Measurements from ENCODE around the gene MINDY2. TPM values are rescaled to one million over a fixed set of nuclear protein-coding genes. Genes with fewer than 3 reads are reported as not detected.

Gene MINDY2, protein sequence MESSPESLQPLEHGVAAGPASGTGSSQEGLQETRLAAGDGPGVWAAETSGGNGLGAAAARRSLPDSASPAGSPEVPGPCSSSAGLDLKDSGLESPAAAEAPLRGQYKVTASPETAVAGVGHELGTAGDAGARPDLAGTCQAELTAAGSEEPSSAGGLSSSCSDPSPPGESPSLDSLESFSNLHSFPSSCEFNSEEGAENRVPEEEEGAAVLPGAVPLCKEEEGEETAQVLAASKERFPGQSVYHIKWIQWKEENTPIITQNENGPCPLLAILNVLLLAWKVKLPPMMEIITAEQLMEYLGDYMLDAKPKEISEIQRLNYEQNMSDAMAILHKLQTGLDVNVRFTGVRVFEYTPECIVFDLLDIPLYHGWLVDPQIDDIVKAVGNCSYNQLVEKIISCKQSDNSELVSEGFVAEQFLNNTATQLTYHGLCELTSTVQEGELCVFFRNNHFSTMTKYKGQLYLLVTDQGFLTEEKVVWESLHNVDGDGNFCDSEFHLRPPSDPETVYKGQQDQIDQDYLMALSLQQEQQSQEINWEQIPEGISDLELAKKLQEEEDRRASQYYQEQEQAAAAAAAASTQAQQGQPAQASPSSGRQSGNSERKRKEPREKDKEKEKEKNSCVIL
- 37.2 TPM for total RNA-seq
- long read RNA-seq, full-length matches to known transcripts = 68 of 87 reads
- long read RNA-seq, partial matches to known transcripts = 11 of 87 reads
- long read RNA-seq, other reads (novel, unspliced or antisense) = 8 of 87 reads

DNA sequence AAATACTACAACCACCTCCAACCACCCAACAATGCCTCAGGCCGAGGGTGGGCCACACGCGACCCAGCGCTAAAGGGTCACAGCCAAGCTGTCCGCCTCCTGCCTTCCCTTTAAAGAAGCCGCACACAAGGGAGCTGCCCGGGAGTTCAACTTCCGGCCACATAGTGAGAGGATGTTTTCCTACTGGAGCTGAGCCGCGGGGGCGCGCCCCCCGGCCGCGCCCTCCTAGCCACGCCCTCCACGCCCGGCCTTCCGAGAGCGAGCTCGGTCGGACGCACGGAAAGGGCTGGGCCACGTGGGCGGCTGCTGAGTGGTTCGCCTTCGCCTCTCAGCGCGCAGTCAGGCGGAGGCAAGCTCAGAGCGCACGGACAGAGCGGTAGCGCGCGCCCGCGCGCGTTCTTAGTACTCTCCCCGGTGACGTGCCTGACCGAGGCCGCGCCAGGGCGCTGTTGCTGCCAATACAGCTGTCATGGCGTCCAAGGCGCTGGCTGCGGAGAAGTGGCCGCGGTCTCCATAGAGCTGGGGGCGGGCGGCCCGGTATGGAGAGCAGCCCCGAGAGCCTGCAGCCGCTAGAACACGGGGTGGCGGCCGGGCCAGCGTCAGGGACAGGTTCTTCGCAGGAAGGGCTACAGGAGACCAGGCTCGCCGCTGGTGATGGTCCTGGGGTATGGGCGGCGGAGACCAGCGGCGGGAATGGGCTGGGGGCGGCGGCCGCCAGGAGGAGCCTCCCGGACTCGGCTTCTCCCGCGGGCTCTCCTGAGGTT is at the start of gene MINDY2:
TSS of gene MINDY2 (plus strand) at position 446 of the 764 bp plus-strand sequence. CDS start at position 540, 94 bp downstream.
- DNase-seq (peak; percentile 99), ATAC-seq (peak; percentile 97)
- intact Hi-C loops (cut with micrococcal nuclease) = loop anchor here (10.0 kb wide), 1 partner anchor 496 kb away; no protein-coding TSS in a partner anchor

DNA sequence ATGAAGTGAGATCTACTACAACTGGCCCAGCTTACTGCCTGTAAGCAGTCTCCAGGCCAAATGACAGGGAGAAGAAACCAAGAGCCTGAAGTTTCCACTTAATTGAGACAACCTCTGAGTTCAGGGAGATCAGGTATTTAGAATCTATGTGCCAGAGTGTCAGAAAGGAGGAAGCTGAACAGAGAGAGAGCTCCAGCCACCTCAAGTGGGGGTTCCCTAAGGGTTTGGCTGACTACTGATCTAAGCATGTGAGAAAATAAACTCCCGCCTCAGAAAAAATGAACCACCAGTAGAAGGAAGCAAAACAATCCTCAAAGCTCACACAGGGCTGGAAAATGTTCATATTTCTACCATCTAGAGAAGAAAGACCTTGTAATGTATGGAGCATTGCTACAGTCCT is 46.6 kb upstream of the MINDY2 start:
- no peak for DNase-seq
- intact Hi-C loops (cut with micrococcal nuclease) = no loop called here
- ATAC-seq = peak; percentile 54

DNA sequence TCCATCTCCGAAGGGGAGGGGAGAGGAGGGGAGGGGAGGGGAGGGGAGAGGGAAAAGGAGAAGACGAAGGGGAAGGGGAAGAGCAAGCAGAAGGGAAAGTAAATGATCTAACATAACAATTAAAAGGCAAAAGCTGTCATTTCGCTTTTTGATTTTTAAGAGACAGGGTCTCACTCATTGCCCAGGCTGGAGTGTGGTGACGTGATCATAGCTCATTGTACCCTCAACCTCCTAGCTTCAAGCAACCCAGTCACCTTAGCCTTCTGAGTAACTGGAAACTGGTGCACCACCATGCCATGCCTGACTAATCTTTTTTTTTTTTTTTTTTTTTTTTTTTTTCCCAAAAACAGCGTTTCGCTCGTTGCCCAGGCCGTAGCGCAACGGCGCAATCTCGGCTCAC is 44.2 kb upstream of the MINDY2 start:
- DNase-seq (no peak), ATAC-seq (no peak)
- intact Hi-C loops (cut with micrococcal nuclease) = no loop called here

DNA sequence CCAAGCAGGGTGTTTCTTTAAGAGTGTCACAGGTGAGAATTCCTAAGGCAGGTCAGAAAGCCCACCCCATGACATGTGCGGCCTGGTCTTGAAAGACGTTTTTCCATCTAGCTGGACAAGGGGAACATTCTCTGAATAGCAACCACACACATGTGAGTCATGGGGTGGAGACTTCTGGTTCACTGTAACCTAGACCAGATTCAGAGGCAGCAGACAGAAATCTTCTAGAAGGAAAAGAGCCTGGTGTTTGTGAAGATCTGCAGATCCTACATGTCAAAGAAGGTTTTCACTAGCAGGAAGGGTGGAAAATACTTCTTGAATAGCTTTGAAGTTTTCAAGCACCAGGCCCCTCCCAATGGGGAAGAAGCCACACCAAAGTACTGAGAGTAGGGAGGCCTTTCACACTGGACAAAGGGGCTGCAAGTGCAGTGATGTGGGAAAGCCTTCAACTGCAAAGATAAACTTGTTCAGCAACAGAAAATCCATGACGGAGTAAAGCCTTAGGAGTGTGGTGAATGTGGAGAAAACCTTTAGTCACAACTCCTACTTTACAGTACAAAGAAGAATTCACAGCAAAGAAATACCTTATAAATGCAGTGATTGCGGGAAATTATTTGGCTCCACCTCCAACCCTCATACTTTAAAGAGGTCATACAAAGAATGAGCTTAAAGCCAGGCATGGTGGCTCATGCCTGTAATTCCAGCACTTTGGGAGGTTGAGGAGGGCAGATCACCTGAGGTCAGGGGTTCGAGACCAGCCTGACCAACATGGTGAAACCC is 39.2 kb upstream of the MINDY2 start:
- ATAC-seq (peak; percentile 72), DNase-seq (no peak)
- intact Hi-C loops (cut with micrococcal nuclease) = no loop called here

DNA sequence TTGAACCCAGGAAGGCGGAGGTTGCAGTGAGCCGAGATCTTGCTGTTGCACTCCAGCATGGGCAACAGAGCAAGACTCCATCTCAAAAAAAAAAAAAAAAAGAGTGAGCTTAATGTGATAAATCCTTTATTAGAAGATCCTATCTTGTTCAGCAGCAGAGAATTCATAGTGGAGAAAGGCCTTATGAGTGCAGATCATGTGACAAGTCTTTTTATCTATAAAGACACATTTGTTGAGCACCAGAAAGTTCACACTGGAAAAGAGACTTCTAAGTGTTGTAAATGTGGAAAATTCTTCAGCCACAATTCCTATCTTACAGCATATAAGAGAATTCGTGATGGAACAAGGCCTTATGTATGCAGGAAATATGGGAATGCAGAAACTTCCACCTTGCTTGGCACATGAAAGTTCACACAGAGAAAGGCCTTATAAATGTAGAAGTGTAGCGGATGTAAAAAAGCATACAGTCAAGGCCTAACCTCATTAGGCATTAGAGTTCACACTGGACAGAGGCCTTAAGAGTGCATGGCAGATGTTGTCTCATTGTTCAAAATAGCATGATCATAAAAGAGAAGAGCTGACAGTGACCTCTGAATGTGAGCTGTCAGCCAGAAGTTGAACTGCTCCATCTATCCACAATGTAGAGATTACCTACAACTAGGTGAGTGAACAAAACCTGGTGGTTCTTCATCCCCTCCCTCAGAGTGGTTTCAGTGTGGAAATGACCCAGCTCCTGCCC is 38.3 kb upstream of the MINDY2 start:
- intact Hi-C loops (cut with micrococcal nuclease) = no loop called here
- DNase-seq = no peak
- peak; percentile 21 for ATAC-seq

DNA sequence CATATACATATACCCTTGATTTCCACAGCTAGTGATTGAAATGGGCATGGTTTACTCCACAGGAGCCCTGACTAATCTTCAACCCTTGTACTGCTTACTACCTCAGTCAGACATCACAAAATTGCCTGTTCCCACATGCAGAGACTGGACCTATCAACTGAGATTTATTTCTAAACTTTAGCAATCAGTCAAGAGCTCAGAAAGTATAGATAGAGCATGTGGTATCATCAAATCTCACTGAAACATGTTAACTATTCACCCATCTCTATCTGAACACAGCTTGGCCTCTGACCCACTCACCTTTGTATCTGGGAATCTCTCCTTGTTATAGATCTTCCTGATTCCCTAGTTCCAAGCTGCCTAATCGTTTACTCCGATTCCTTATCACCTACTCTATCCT is 36.2 kb upstream of the MINDY2 start:
- intact Hi-C loops (cut with micrococcal nuclease) = no loop called here
- no peak for DNase-seq
- no peak for ATAC-seq

DNA sequence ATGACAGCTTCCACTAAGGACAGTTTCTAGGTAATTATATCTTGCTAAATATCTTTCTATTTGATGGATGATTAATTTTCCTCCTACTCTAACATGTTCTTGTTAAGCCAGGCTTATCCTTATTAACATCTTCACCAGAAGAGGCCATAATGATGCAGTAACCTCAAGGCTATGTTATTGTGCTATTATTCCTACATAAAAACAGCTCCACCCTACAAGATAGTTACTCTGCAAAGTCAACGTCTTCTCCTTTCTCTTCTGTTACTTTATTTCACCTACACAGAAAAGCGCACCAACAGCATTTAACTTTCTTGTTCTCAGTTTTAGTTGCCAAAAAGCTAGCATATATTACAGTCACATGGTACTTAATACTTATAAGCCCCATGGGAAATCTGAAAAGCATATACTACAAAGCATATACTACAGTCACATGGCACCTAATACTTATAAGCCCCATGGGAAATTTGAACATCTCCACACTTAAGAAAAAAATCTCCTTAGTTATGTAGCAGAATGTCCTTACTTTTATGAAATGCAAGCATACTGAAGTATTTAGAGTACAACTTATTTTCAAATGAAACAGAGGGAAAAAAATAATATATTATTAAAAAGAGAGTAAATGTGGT is 35.0 kb upstream of the MINDY2 start:
- DNase-seq (no peak), ATAC-seq (no peak)
- intact Hi-C loops (cut with micrococcal nuclease) = no loop called here

DNA sequence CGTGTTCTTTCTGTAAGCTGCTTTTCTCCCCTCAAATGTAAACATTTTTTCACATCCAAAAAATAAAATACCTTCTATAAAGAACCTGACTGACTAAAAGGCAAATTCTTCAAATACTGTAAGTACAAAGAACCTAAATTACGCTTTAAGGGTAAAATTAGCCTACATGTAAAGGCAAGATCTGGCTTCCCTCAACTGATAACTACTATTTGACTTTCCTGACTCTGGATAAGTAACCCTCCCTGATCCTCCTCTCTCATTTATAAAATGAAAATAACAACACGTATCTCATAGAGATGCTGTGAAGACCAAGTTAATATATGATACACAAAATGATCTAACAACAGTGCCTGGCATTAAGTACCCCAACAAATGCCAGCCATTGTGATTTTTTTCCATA is 33.8 kb upstream of the MINDY2 start:
- DNase-seq (no peak), ATAC-seq (no peak)
- intact Hi-C loops (cut with micrococcal nuclease) = no loop called here

DNA sequence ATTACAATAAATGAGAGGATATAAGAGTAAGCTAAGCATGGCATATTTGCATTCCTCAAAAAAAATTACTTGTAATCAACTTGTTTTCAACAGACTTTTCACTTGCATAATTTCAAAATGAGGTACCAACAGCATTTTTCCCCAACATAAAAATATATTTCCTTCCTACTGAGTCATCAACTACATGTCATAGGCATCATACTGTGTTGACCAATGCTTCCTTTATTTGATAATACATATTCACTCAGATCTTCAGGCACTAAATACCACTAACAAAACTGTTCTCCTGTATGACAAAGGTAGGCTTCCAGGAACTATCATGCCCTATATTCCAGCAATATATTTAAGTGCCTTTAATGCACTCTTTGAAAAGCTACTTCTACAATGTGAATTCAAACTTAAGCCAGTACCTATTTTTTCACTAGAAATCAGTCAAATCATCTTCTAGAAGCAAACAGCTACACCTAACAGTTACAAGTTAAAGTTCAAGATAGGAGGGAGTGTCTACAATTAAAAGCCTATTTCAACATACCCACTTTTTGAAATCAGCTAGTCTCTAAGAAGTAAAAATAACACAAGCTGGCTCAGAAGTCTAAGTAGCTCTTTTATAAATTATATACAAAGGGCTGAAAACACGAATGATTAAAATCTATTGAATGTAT is 32.9 kb upstream of the MINDY2 start:
- ATAC-seq (no peak), DNase-seq (no peak)
- intact Hi-C loops (cut with micrococcal nuclease) = no loop called here

DNA sequence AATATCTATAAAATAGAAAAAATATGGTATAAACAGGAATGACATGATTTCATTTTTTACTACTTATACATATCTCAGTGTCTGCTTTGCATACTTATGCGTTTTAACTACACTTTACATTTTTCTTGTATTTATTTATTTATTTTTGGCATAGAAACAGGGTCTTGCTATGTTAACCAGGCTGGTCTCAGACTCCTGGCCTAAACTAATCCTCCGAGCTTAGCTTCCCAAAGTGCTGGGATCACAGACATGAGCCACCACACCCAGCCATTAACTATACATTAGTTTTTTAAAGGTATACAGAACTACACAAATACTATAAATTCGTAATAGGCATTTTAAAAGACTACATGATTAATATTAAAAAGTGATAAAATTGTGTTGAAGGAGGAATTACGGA is 30.7 kb upstream of the MINDY2 start:
- intact Hi-C loops (cut with micrococcal nuclease) = loop anchor here (10.0 kb wide), 1 partner anchor 56 kb away; no protein-coding TSS in a partner anchor
- DNase-seq (no peak), ATAC-seq (no peak)

DNA sequence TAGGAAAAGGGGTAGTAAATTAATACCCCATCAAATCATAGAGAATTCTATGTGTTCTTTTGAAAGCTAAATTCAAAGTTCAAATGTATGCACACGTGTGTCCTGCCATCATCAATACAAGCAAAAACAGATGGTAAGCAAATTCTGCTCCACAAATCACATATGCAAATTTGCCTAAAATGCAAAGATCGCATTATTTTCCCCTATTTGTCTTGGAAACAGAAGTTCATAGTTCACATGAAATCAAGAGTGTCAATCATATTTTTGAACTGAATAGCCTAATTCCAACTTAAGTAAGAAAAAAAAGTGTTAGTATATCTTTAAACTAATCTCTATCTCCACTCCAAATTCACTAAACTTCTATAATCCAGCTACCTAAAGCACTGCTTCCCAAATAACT is 30.1 kb upstream of the MINDY2 start:
- intact Hi-C loops (cut with micrococcal nuclease) = loop anchor here (10.0 kb wide), 1 partner anchor 56 kb away; no protein-coding TSS in a partner anchor
- ATAC-seq (no peak), DNase-seq (no peak)

DNA sequence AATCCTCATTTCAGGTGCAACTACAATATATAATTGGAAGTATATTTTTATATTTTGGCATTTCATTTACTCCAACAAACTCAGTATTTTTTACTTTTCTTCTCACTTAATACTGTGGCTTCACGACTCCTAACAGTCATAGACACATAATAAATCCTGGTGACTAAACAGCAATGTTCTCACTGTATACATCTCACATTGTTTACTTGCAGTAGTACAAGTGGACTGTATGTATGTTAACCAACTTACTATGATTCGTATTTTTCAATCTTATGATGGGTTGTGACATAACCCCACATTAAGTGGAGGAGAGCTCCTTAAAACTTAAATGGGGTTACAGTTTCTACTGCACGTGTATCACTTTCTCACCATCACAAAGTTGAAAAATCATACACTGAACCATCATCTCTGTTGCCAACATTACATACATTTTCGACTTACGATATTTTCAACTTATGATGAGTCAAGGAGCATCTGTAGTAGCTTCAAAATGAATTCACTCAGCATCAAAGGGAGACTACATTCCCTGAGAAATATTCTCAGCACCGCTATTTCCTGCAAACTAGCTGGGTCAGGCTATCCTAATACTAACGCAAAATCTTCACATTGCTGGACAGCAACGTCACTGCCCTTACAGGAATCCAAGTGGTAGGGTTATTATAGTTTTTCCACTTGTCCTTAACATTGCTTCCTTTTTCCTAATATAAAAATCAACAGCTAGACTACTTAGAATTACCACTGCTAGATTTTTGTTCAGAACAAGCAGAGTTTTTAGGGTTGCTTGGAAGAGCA is 28.9 kb upstream of the MINDY2 start:
- intact Hi-C loops (cut with micrococcal nuclease) = loop anchor here (10.0 kb wide), 1 partner anchor 57 kb away; no protein-coding TSS in a partner anchor
- peak; percentile 63 for ATAC-seq
- DNase-seq = no peak

DNA sequence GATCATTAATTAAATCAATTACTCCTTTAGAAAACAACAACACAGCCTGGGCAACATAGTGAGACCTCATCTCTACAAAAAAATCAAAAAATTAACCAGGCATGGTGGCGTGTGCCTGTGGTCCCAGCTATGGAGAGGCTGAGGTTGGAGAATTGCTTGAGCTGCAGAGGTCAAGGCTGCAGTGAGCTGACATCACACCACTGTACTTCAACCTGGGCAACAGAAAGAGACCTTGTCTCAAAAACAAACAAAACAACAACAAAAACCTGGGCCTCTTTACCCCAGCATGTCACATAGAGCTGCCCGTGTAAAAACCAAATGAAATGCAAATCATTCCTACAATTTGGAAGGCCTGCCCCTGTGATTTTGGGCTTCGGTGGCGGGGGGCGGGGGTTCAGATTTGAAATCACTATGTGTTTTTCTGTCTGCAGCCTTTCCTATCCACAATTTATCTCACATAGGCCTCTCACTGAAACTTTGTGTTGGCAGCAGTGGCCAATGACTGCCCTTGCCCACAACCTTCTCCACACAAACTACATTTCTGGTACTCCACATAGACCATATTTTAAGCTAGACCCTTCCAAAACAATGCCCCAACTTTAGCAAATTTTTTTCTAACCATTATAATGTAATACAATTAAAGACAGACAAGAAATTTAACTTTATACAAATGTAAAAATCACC is 28.1 kb upstream of the MINDY2 start:
- DNase-seq (no peak), ATAC-seq (peak; percentile 66)
- intact Hi-C loops (cut with micrococcal nuclease) = loop anchor here (10.0 kb wide), 1 partner anchor 58 kb away; no protein-coding TSS in a partner anchor

DNA sequence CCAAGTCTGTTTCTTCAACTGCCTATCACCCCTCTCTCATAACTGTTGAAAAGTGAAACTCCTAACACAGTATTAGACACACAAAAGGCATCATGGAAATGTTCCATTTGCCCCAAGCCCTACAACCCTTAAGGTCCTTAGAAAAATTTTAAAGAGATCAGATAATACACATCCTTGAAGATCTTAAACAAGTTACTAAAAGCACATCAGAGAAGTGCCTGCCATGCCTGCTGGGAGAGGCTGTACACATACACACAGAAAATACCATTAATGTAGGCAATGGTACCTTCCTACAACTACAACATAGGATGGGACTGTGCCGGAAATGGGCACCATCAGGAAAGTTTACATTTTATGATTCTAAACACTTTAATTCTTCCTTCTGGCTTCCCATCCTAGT is 24.9 kb upstream of the MINDY2 start:
- intact Hi-C loops (cut with micrococcal nuclease) = loop anchor here (10.0 kb wide), 1 partner anchor 61 kb away; no protein-coding TSS in a partner anchor
- DNase-seq (no peak), ATAC-seq (no peak)

DNA sequence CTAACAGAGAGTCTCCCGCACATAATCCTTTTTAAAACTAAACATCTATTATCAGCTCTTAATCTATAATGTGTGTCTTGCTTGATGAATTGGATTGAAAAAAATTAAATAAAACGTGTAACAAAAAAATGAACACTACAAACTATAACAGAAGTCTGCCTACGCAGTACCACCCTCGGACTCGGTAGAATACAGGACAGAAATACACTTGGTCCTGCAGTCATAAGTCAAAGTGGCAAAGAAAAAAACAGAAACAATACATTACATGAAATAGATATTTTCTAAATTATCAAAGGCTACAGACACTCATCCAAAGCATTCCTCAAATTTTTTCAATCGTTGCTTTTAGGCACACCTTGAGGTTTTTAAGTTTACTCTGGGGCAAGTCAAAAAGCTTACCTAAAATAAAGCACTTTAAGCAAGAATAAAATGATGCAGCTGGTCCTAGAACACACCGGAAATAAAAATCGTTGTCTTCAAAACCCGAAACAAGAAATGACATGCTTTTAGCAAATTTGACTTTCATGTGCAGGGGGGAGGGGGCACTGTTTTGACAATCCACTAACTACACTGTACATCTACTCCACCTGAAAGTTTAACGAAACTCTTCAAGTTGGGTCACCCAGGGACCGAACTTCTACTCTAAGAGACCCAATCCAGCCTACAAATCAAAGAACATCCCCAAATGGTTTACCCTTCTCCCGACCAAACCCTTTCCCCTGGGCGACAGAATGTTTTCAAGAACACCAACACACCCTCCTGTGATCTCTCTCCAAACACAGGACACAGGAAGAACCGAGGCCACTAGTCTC is 22.9 kb upstream of the MINDY2 start:
- intact Hi-C loops (cut with micrococcal nuclease) = loop anchor here (10.0 kb wide), 1 partner anchor 63 kb away; no protein-coding TSS in a partner anchor
- no peak for DNase-seq
- ATAC-seq = no peak
